Measurements from ENCODE around the gene C5orf63.
"Not testable (repeated sequence)": the region's sequence is repeated elsewhere in the genome, so short reads cannot be mapped to it uniquely, and the experiment has no call there.

Gene C5orf63

DNA sequence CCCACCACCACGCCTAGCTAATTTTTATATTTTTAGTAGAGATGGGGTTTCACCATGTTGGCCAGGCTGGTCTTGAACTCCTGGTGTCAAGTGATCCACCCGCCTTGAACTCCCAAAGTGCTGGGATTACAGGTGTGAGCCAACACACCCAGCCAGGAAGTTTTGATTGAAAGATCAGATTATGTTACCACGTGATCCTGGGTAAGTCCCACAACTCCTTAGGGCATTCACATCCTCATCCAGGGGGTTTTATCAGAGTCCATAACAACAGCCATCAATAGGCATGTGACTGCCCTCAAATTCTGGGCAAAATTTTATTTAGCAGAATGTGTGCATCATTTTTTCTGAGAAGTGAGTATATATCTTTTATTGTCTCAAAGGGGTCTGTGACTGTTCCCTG is 68.0 kb downstream of the C5orf63 start:
- DNase-seq: not testable (repeated sequence)

DNA sequence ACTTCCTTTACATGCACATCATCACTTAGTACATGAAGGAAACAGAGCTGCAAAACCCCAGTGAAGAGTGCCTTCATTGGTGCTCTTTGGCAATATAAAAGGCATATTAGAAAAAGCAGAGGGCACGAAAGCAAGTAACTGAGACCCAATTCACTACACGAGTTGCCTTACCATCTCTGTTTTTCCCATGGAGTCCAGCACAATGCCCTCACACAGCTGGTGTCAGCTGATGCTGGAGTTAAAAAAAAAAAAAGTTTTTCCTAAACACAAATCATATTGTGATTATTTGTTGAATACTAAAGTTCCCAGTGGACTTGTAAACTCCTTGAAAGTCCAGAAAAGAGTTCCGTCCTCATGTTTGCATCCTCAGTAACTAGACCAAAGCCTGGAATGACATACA is 68.6 kb downstream of the C5orf63 start:
- DNase-seq: no peak

DNA sequence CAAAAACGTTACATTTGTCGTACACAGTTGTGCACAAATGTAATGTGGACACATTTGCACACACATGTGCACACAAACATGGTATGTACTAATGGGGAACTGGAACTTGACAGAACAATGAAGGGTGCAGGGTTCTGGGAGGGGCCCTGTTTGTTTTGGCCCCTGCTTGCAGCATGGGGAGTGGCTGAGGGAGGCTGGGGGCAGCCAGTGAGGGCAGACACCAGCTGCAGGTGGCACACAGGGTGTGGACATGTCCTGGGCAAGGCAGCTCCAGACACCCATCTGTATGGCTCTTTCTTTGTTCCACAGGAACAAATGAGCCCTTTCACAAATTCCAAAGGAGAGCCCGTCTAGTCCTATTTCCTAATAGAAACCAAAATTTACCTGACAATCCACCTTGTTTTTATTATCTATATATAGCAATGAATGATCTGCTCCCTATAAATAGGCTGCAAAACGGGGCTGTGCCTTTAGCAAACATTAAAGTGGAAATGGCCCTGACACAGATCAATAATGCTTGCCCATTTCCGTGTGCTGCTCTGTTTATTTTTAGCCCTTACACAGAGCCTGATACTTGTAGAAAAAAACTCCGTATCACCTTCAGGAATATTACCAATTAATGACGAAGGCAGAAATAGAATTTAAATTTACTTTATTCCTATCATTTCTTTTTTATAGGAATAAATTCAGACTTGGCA is 69.4 kb downstream of the C5orf63 start:
- no peak for DNase-seq

GRCh38 chr5:127002390-127002789 is 70.9 kb downstream of the C5orf63 start:
- DNase-seq: no peak

DNA sequence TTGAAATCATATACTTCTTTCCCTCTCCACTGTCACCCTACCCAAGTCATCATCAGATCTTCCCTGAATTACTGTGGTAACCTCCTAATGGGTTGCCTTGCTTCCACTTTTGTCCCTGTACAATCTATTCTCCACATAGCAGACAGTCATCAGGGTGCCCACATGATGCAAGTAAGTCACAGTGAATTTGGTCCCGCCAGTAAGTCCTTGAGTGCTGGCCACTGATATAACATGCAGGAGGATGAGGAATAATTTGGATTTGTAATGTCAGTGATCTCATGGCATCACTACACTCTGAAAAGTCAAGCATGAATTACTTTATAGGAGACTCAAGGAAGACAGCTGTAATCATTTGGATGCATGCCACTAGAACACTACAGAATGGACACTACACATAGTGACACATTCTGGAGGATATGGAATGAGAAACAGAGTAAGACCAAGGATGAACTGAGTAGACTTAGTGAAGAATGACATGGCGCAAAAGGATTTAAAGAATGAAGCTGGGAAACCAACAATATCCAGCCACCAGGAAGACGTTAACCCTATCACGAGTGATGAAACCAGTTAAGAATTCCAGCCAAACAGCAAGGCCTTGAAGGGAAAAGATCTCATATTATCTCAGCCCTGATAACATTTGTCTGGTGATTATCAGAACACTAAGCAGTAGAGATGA is 71.5 kb downstream of the C5orf63 start:
- no peak for DNase-seq
